Measurements from ENCODE around the gene SNAP29. TPM values are rescaled to one million over a fixed set of nuclear protein-coding genes. Genes with fewer than 3 reads are reported as not detected.
A peak's percentile ranks its signal among the peaks of the same experiment; 100 is the strongest.
"Not testable (repeated sequence)": the region's sequence is repeated elsewhere in the genome, so short reads cannot be mapped to it uniquely, and the experiment has no call there.

SNAP29 gene
- total RNA-seq, 2 donors from 2014 or later, result 7.6 to 9.6 TPM

- no peak for DNase-seq
- WGBS, 2 donors, result 78 to 86% methylated on average over 4 of the region's 4 CpGs
- Histone ChIP-seq H3K9me3 (no peaks in the 10 kb centered on the region), H3K27ac (no peak overlapping the region), H3K36me3 (replicated peaks in 1 of 2; ENCODE audit: insufficient read depth in 1 of 2, low read depth in 2 of 2) (no peaks in the 10 kb centered on the region), H3K4me3 (no peak overlapping the region), H3K4me1 (peaks cover 38% of the 10 kb centered on the region), H3K27me3 (no peaks in the 10 kb centered on the region)
- no peak for ATAC-seq
- TF ChIP-seq POLR2A (IDR thresholded peaks at IDR 0.05) (no peak), CTCF (IDR thresholded peaks at IDR 0.05) (no peak)
- intact Hi-C loops (cut with DNase I), result no loop called here
Observed at GRCh38 chr22:20927940-20928572, 69.2 kb downstream of the SNAP29 start.

DNA sequence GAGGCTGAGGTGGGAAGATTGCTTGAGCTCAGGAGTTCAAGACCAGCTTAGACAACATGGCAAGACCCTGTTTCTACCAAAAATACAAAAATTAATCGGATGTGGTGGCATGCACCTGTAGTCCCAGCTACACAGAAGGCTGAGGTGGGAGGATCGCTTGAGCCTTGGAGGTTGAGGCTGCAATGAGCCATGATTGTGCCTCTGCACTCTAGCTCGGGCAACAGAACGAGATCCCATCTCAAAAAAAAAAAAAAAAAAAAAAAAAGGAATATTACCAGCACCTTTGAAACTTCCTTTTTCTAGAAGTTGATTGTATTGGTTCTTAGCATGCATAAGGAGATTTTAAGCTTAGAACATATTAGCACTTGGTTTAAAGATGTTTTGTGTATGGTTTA lies 69.8 kb downstream of the SNAP29 start:
- H3K36me3 ChIP-seq (replicated peaks in 1 of 2; ENCODE audit: insufficient read depth in 1 of 2, low read depth in 2 of 2), result no peaks in the 10 kb centered on the region
- H3K4me3 ChIP-seq, result no peak overlapping the region
- H3K9me3 ChIP-seq, result no peaks in the 10 kb centered on the region
- DNase-seq (no peak), ATAC-seq (no peak)
- no peak for TF ChIP-seq POLR2A (IDR thresholded peaks at IDR 0.05)
- no peak for TF ChIP-seq CTCF (IDR thresholded peaks at IDR 0.05)
- intact Hi-C loops (cut with DNase I), result no loop called here
- 86 to 93% methylated on average over 4 of the region's 4 CpGs for WGBS, 2 donors
- H3K27me3 ChIP-seq, result no peaks in the 10 kb centered on the region
- peaks cover 38% of the 10 kb centered on the region for H3K4me1 ChIP-seq
- no peak overlapping the region for H3K27ac ChIP-seq

DNA sequence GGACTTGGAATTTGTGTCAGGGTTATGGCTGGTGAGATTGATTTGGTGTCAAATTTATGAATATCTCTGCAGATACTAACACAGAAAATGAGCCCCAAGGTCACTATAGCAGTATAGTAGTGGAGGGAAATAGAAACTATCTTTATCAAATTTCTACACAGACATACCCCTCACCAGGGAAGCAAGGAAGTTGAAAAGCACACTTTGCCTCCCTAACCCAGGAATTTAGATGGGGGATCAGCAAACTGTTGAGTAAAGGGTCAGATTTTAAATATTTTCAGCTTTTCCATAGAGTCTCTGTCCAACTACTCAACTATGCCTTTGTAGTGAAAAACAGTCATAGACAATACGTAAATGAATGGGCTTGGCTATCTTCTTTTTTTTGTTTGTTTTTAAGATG lies 71.2 kb downstream of the SNAP29 start:
- H3K4me3 ChIP-seq, result no peak overlapping the region
- no peak overlapping the region for H3K27ac ChIP-seq
- no peaks in the 10 kb centered on the region for H3K27me3 ChIP-seq
- no peaks in the 10 kb centered on the region for H3K9me3 ChIP-seq
- ATAC-seq, result no peak
- intact Hi-C loops (cut with DNase I), result no loop called here
- H3K36me3 ChIP-seq (replicated peaks in 1 of 2; ENCODE audit: insufficient read depth in 1 of 2, low read depth in 2 of 2), result peaks cover 0 to 1% of the 10 kb centered on the region in 2 donors
- no peak for DNase-seq
- WGBS, 2 donors, result 67 to 78% methylated on average over 1 of the region's 1 CpG
- H3K4me1 ChIP-seq, result peaks cover 30% of the 10 kb centered on the region
- TF ChIP-seq CTCF (IDR thresholded peaks at IDR 0.05), result no peak
- TF ChIP-seq POLR2A (IDR thresholded peaks at IDR 0.05), result no peak

DNA sequence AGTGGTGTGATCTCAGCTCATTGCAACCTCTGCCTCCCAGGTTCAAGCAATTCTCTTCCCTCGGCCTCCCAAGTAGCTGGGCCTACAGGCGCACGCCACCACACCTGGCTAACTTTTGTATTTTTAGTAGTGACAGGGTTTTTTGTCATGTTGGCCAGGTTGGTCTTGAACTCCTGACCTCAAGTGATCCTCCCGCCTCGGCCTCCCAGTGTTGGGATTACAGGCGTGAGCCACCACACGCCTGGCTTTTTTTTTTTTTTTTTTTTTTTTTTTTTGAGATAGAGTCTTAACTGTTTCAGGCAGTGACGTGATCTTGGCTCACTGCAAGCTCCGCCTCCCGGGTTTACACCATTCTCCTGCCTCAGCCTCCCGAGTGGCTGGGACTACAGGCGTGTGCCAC lies 71.6 kb downstream of the SNAP29 start:
- H3K27me3 ChIP-seq; H3K36me3 ChIP-seq (replicated peaks in 1 of 2; ENCODE audit: insufficient read depth in 1 of 2, low read depth in 2 of 2); H3K27ac ChIP-seq; DNase-seq; ATAC-seq; H3K9me3 ChIP-seq; intact Hi-C loops (cut with DNase I); H3K4me3 ChIP-seq: not testable (repeated sequence)
- H3K4me1 ChIP-seq, result peaks cover 26% of the 10 kb centered on the region
- WGBS, 2 donors, result 94 to 98% methylated on average over 12 of the region's 12 CpGs

- H3K4me1 ChIP-seq, result peaks cover 26% of the 10 kb centered on the region
- H3K4me3 ChIP-seq, result no peak overlapping the region
- H3K9me3 ChIP-seq, result no peaks in the 10 kb centered on the region
- intact Hi-C loops (cut with DNase I), result no loop called here
- ATAC-seq (no peak), DNase-seq (no peak)
- H3K27me3 ChIP-seq, result no peaks in the 10 kb centered on the region
- WGBS, 2 donors, result 89 to 90% methylated on average over 4 of the region's 4 CpGs
- no peak for TF ChIP-seq POLR2A (IDR thresholded peaks at IDR 0.05)
- no peak overlapping the region for H3K27ac ChIP-seq
- peaks cover 0 to 1% of the 10 kb centered on the region in 2 donors for H3K36me3 ChIP-seq (replicated peaks in 1 of 2; ENCODE audit: insufficient read depth in 1 of 2, low read depth in 2 of 2)
Observed at GRCh38 chr22:20931126-20931654, 72.4 kb downstream of the SNAP29 start.

- H3K27me3 ChIP-seq, result no peaks in the 10 kb centered on the region
- ATAC-seq (no peak), DNase-seq (no peak)
- WGBS, 2 donors, result 93 to 97% methylated on average over 7 of the region's 7 CpGs
- peaks cover 42% of the 10 kb centered on the region for H3K4me1 ChIP-seq
- peaks cover 0 to 1% of the 10 kb centered on the region in 2 donors for H3K36me3 ChIP-seq (replicated peaks in 1 of 2; ENCODE audit: insufficient read depth in 1 of 2, low read depth in 2 of 2)
- H3K4me3 ChIP-seq, result no peak overlapping the region
- TF ChIP-seq CTCF (IDR thresholded peaks at IDR 0.05), result no peak
- TF ChIP-seq POLR2A (IDR thresholded peaks at IDR 0.05), result no peak
- H3K27ac ChIP-seq, result no peak overlapping the region
- intact Hi-C loops (cut with DNase I), result no loop called here
- no peaks in the 10 kb centered on the region for H3K9me3 ChIP-seq
Observed at GRCh38 chr22:20933910-20934309, 75.1 kb downstream of the SNAP29 start.

GRCh38 chr22:20935049-20935448 lies 76.2 kb downstream of the SNAP29 start:
- intact Hi-C loops (cut with DNase I); H3K36me3 ChIP-seq (replicated peaks in 1 of 2; ENCODE audit: insufficient read depth in 1 of 2, low read depth in 2 of 2); ATAC-seq; H3K27ac ChIP-seq; H3K27me3 ChIP-seq; H3K4me3 ChIP-seq; H3K9me3 ChIP-seq; DNase-seq: not testable (repeated sequence)
- WGBS, 2 donors, result 84 to 90% methylated on average over 9 of the region's 9 CpGs
- H3K4me1 ChIP-seq, result peaks cover 42% of the 10 kb centered on the region

- DNase-seq; ATAC-seq; H3K4me3 ChIP-seq; H3K36me3 ChIP-seq (replicated peaks in 1 of 2; ENCODE audit: insufficient read depth in 1 of 2, low read depth in 2 of 2); intact Hi-C loops (cut with DNase I); H3K9me3 ChIP-seq; H3K27me3 ChIP-seq: not testable (repeated sequence)
- Histone ChIP-seq H3K4me1 (peaks cover 51% of the 10 kb centered on the region), H3K27ac (peak overlapping the region in 1 of 4 donors; percentile 7)
- WGBS, 2 donors, result 78 to 83% methylated on average over 11 of the region's 11 CpGs
Observed at GRCh38 chr22:20935780-20936539, 77.2 kb downstream of the SNAP29 start.

All from body of pancreas (tissue), 4 donors.